Retinal pigment epithelial cell (primary cell): Measurements from ENCODE around the gene RALGAPB.

Experiments used
- DNase-seq: peaks from one replicate; pipeline ENCODE4 v3.0.0-alpha.2; 2010; ENCODE audit warnings: low read depth
- H3K4me3 ChIP-seq: 2 replicates; pipeline ENCODE4 v1.5.1; 2011; ENCODE audit warnings: mild to moderate bottlenecking, low read length, control low read depth, moderate library complexity
- TF ChIP-seq, protein P1 (sequence below): conservative IDR thresholded peaks from 2 replicates; pipeline ENCODE4 v1.5.1; 2011; ENCODE audit warnings: low read depth, low read length, control low read depth, inconsistent platforms

RALGAPB gene

DNA sequence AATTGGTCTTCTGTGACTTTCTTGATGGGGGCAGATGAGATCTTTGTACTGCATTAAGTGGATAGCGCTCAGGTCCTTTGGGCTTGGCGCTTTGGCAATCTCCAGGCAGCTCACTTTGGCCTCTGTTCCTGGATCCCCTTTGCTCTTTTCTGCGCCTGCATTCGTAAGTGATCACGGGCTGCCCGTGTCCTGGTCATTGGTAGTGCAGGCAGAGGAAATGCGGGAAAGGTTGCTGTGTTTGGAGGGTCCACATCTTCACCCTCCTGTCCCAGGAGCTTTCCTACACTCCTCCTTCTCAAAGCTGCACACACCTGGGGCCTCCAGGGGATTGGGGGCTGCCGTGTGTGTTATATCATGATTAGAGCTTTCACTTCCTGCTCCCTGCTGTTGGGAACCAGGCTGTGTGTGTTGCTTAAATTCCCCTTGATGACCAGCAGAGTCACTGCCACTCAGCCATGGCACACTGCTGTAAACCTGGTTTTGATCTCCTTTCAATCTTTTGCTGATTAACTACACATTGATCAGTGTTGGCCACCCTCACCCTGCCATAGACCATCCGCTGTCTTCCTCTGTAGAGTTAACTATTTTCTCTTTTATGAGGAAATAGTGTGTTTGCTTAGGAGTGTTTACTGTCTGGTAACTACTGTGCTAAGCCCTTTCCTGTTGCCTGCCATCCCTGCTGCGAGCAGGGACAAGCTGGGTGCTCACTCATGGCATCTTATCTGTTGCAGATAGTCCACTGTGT is 24.5 kb upstream of the RALGAPB start:
- no peak overlapping the region for H3K4me3 ChIP-seq
- no peak for DNase-seq

DNA sequence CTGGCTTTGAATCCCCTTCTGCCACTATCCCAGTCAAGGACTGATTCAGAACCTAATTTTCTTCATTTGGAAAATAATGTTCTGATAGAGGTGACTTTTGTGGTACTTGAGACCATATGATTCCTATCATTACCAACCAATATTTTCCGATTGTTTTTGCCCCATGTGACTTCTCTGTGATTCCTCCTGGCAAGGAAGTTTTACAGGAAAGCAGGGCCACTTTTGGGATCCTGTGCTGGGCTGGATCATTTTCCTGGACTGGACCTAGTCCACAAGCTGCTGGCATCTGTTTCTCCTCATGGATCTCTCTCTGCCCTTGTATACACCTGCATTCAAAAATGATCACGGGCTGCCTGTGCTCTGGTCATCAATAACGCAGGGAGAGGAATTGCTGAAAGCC is 23.6 kb upstream of the RALGAPB start:
- DNase-seq = no peak
- no peak overlapping the region for H3K4me3 ChIP-seq
- TF ChIP-seq, protein P1, sequence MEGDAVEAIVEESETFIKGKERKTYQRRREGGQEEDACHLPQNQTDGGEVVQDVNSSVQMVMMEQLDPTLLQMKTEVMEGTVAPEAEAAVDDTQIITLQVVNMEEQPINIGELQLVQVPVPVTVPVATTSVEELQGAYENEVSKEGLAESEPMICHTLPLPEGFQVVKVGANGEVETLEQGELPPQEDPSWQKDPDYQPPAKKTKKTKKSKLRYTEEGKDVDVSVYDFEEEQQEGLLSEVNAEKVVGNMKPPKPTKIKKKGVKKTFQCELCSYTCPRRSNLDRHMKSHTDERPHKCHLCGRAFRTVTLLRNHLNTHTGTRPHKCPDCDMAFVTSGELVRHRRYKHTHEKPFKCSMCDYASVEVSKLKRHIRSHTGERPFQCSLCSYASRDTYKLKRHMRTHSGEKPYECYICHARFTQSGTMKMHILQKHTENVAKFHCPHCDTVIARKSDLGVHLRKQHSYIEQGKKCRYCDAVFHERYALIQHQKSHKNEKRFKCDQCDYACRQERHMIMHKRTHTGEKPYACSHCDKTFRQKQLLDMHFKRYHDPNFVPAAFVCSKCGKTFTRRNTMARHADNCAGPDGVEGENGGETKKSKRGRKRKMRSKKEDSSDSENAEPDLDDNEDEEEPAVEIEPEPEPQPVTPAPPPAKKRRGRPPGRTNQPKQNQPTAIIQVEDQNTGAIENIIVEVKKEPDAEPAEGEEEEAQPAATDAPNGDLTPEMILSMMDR = no peak

More for the DNA sequence above, 24.5 kb upstream of the RALGAPB start:
- TF ChIP-seq, protein P1 = no peak

DNA sequence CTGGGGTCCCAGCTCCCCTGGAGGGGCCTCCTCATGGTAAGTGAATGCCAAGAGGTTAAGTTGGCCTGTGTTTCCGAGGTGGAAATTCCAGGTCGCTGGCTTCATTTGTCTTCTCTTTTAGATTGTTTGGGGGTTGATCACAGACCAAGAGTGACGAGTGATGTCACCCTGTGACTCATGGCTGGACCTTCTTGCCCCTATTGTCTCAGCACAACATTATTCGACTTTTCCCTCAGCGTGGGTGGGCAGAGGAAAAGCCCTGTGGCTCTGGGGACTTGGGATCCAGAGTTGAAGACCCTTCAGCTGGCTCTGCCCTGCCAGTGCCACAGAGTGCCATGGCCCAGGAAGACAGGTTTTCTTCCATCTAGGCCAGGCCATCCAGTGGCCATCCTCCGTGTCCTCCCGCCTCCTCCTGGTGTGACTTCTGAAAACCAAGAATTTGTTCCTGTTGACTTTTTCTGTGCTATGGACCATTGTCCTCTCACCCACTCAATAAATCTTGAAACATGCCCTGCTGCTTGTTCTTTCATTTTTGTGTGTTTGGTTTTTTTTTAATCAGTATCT is 22.1 kb upstream of the RALGAPB start:
- TF ChIP-seq, protein P1 = no peak
- no peak overlapping the region for H3K4me3 ChIP-seq
- DNase-seq = no peak

DNA sequence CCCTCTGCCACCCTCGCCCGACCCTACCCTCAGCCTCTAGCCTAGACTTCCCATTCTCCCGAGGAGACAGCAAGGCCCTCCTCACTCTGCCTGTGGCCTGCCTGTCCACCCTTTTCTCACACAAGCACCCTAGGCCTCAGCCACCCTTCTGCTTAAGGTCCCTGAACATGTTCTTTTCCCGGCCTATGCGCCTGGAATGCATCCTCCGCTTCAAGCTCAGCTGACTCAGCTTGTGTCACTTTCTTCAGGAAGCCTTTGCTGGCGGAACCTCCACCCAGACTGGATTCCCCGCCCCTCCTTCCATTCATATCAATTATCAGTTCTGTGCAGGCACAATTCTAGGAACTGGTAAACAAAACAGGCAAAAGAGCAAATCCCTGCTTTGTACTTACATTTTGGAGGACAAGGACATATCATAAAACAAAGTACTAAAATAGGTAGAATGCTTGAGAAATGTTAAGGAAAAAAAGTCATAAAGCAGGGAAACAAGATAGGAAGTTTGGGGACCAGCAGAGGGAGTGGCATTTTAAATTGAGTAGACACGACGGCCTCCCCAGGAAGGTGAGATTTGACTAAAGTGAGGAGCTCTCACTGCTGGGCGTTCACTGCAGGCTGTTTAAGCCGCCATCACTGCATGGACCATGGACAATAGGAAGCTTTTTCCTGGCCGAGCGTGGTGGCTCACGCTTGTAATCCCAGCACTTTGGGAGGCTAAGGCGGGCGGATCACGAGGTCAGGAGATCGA is 19.6 kb upstream of the RALGAPB start:
- TF ChIP-seq, protein P1 = no peak
- H3K4me3 ChIP-seq = no peak overlapping the region
- no peak for DNase-seq

DNA sequence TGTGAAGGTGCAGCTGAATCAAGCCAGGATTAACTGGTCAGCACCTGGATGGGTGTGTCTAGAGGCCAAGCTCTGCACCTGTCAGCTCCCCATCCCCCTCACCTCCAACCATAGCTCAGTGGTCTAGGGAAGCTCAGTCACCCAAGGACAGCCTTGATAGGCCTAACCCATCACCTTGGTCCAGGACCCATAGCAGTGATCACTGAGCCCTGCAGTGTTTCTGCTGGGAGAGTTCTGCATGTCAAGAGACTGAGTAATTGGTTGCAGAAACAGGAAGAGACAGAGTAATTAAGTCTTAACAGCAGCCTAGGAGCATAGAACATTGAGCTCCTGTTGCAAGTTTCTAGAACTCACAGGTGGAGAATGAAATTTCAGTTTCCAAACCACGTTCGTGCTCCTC is 18.7 kb upstream of the RALGAPB start:
- TF ChIP-seq, protein P1 = no peak
- no peak for DNase-seq
- H3K4me3 ChIP-seq = no peak overlapping the region

DNA sequence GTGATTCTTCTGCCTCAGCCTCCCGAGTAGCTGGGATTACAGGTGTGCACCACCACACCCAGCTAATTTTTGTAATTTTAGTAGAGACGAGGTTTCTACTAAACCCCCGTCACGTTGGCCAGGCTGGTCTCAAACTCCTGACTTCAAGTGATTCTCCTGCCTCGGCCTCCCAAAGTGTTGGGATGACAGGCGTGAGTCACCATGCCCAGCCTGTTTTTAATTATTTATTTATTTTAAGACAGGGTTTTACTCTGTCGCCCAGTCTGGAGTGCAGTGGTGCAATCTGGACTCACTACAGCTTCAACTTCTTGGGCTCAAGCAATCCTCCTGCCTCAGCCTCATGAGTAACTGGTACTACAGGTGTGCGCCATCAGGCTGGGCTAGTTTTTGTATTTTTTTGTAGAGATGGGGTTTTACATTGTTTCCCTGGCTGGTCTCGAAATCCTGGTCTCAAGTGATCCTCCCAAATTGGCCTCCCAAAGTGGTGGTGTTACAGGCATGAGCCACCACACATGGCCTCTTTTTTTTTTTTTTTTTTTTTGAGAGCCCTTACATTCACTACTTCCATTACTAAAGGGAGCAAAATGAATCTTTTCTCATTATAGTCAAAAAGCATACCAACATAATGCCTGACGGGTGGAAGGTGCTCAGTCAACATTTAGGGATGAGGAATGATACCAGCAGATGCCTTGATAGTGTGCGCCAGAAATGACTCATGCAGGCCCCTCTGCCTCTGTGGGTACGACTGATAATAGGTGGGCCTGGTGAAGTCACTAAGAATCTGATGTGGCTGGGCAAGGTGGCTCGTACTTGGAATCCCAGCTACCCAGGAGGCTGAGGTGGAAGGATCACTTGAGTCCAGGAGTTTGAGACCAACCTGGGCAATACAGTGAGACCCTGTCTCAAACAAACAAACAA is 17.8 kb upstream of the RALGAPB start:
- TF ChIP-seq, protein P1 = no peak
- no peak for DNase-seq

More for the DNA sequence above, 17.8 kb upstream of the RALGAPB start:
- H3K4me3 ChIP-seq = no peak overlapping the region
